Loucy (cell line): ENCODE measurements around the gene ERMN.

Experiments
- EZH2phosphoT487 ChIP-seq: fragments of 200-600 bp; IDR thresholded peaks from 2 replicates; pipeline ENCODE4 v1.6.1; 2018; ENCODE audit warnings: antibody characterized with exemption, mild to moderate bottlenecking, moderate library complexity, borderline replicate concordance
- TF ChIP-seq, protein P1 (sequence below): fragments of 200-600 bp; sonication (generic); conservative IDR thresholded peaks from 2 replicates; pipeline ENCODE4 v1.5.1; 2014; ENCODE audit warnings: mild to moderate bottlenecking, antibody characterized with exemption, low read length

DNA sequence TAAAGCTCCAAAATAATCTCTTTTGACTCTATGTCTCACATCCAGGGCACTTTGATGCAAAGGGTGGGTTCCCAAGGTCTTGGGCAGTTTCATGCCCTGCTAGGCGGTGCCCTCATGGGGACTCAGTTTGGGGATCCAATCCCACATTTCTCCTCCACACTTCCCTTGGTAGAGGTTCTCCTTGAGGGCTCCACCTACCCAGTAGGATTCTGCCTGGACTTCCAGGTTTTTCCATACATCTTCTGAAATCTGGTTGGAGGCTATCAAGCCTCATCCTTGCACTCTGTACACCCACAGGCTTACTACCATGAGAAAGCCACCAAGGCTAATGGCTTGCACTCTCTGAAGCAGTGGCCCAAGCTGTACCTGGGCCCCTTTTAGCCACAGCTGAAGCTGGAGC lies 49.8 kb upstream of the ERMN start:
- TF ChIP-seq, protein P1, sequence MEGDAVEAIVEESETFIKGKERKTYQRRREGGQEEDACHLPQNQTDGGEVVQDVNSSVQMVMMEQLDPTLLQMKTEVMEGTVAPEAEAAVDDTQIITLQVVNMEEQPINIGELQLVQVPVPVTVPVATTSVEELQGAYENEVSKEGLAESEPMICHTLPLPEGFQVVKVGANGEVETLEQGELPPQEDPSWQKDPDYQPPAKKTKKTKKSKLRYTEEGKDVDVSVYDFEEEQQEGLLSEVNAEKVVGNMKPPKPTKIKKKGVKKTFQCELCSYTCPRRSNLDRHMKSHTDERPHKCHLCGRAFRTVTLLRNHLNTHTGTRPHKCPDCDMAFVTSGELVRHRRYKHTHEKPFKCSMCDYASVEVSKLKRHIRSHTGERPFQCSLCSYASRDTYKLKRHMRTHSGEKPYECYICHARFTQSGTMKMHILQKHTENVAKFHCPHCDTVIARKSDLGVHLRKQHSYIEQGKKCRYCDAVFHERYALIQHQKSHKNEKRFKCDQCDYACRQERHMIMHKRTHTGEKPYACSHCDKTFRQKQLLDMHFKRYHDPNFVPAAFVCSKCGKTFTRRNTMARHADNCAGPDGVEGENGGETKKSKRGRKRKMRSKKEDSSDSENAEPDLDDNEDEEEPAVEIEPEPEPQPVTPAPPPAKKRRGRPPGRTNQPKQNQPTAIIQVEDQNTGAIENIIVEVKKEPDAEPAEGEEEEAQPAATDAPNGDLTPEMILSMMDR, result no peak
- no peak for TF ChIP-seq EZH2phosphoT487
